PC-3 (cell line): ENCODE measurements around the gene ASH1L. TPM values are rescaled to one million over a fixed set of nuclear protein-coding genes. Genes with fewer than 3 reads are reported as not detected.

Experiments
- ATAC-seq: fragments of 200-7000 bp; cut with Tn5 transposase; 2 replicates; pipeline ENCODE4 v1.9.1; 2020; ENCODE audit warnings: mild to moderate bottlenecking, moderate library complexity
- BruUV-seq: library from RNA; stranded (reverse); fragments of 400-500 nt; replicated peaks from 2 replicates; lab custom pipeline; 2021; lab: Mats Ljungman, UMichigan
- CTCF ChIA-PET: fragments of 300-600 bp; sonication (Branson Sonifier 250); formaldehyde crosslinking; loops from one replicate; lab custom pipeline; 2022; ENCODE audit warnings: antibody characterized with exemption; lab: Charles Lee
- POLR2A ChIA-PET: fragments of 300-600 bp; sonication (Branson Sonifier 250); formaldehyde crosslinking; loops from one replicate; lab custom pipeline; 2022; ENCODE audit warnings: antibody characterized with exemption; ENCODE audit not compliant: unreplicated experiment; lab: Charles Lee
- DNase-seq: peaks from one replicate; pipeline ENCODE4 v3.0.0-alpha.2; 2015
- H2AFZ ChIP-seq: fragments of 300-600 bp; sonication (generic); 2 replicates; pipeline ENCODE4 v1.6.0; 2016; ENCODE audit warnings: antibody characterized with exemption, low read length
- H3F3A ChIP-seq: fragments of 300-600 bp; sonication (generic); one replicate; pipeline ENCODE4 v1.6.0; 2017; ENCODE audit warnings: antibody characterized with exemption, low read length, control low read depth, mild to moderate bottlenecking; ENCODE audit not compliant: unreplicated experiment
- H3K27ac ChIP-seq: fragments of 300-600 bp; sonication (generic); 2 replicates; pipeline ENCODE4 v1.5.1; 2016; ENCODE audit warnings: mild to moderate bottlenecking, low read length
- H3K27me3 ChIP-seq: fragments of 300-600 bp; sonication (generic); 2 replicates; pipeline ENCODE4 v1.6.1; 2016; ENCODE audit warnings: low read length, mixed read lengths
- H3K36me3 ChIP-seq: fragments of 300-600 bp; sonication (generic); 2 replicates; pipeline ENCODE4 v1.6.1; 2016; ENCODE audit warnings: low read depth, mixed run types, low read length, mixed read lengths
- H3K4me1 ChIP-seq: fragments of 300-600 bp; sonication (generic); 2 replicates; pipeline ENCODE4 v1.5.1; 2016; ENCODE audit warnings: low read length; ENCODE audit not compliant: insufficient read depth
- H3K4me2 ChIP-seq: fragments of 300-600 bp; sonication (generic); 2 replicates; pipeline ENCODE4 v1.6.0; 2016; ENCODE audit warnings: low read length
- H3K4me3 ChIP-seq: fragments of 300-600 bp; sonication (generic); 2 replicates; pipeline ENCODE4 v1.5.1; 2016; ENCODE audit warnings: mild to moderate bottlenecking, low read length, mixed read lengths
- H3K79me2 ChIP-seq: fragments of 300-600 bp; sonication (generic); 2 replicates; pipeline ENCODE4 v1.6.1; 2017; ENCODE audit warnings: low read length, mixed read lengths
- H3K9ac ChIP-seq: fragments of 300-600 bp; sonication (generic); 2 replicates; pipeline ENCODE4 v1.6.0; 2016; ENCODE audit warnings: mild to moderate bottlenecking, low read length
- H3K9me2 ChIP-seq: fragments of 300-600 bp; sonication (generic); replicated peaks from 2 replicates; pipeline ENCODE4 v1.6.1; 2016; ENCODE audit warnings: mixed run types, low read length, mixed read lengths
- H3K9me3 ChIP-seq: fragments of 300-600 bp; sonication (generic); 2 replicates; pipeline ENCODE4 v1.6.1; 2016; ENCODE audit warnings: low read length, mixed read lengths
- H4K20me1 ChIP-seq: fragments of 300-600 bp; sonication (generic); 2 replicates; pipeline ENCODE4 v1.6.1; 2016; ENCODE audit warnings: low read length, mixed read lengths
- CTCF ChIP-seq: fragments of 300-600 bp; sonication (generic); conservative IDR thresholded peaks from 2 replicates; pipeline ENCODE4 v1.5.1; 2017; ENCODE audit warnings: antibody characterized with exemption, low read depth, mild to moderate bottlenecking, low read length
- EZH2 ChIP-seq: fragments of 300-600 bp; sonication (generic); IDR thresholded peaks from one replicate; pipeline ENCODE4 v1.6.1; 2017; ENCODE audit warnings: antibody characterized with exemption, mild to moderate bottlenecking, low read length; ENCODE audit not compliant: unreplicated experiment
- EZH2phosphoT487 ChIP-seq: fragments of 300-600 bp; sonication (generic); IDR thresholded peaks from 2 replicates; pipeline ENCODE4 v1.6.1; 2018; ENCODE audit warnings: mild to moderate bottlenecking, antibody characterized with exemption, low read length, borderline replicate concordance
- intact Hi-C: fragments of 100-400 bp; cut with micrococcal nuclease; formaldehyde crosslinking; loops from 2 replicates; pipeline ENCODE4 v1.9.0; 2023
- total RNA-seq: library from RNA; depleted of rRNA; stranded (reverse); fragments of >200 nt; gene quantifications from 2 replicates; pipeline ENCODE4 v1.2.3, GENCODE V29; 2014

Gene ASH1L
- total RNA-seq, 1 experiment from 2014 or later = 27.6 TPM

- CTCF ChIA-PET = no interaction called here
Measured at GRCh38 chr1:155522069-155522468, 40.5 kb downstream of the ASH1L start.

GRCh38 chr1:155518484-155518883 is 44.1 kb downstream of the ASH1L start:
- intact Hi-C loops = no loop called here
- no peak overlapping the region for H2AFZ ChIP-seq
- no peaks in the 10 kb centered on the region for H3F3A ChIP-seq
- H4K20me1 ChIP-seq = peaks cover 13% of the 10 kb centered on the region; the same call in 1 of the 2 replicates
- no peak overlapping the region for H3K9ac ChIP-seq
- ATAC-seq (no peak), DNase-seq (no peak)
- peaks cover 73% of the 10 kb centered on the region for H3K79me2 ChIP-seq
- H3K27me3 ChIP-seq = no peaks in the 10 kb centered on the region
- no peaks in the 10 kb centered on the region for H3K4me1 ChIP-seq
- H3K9me3 ChIP-seq = no peaks in the 10 kb centered on the region
- no peak overlapping the region for H3K27ac ChIP-seq
- H3K9me2 ChIP-seq = no peaks in the 10 kb centered on the region
- ChIA-PET CTCF (no interaction called here), POLR2A (no interaction called here)
- no peak overlapping the region for H3K4me3 ChIP-seq
- no peak overlapping the region for H3K4me2 ChIP-seq
- H3K36me3 ChIP-seq = peaks cover 3% of the 10 kb centered on the region; the same call in 1 of the 2 replicates
- no TSS peak for BruUV-seq
- TF ChIP-seq CTCF = no peak
- no peak for TF ChIP-seq EZH2
- no peak for TF ChIP-seq EZH2phosphoT487

More at GRCh38 chr1:155522069-155522468, 40.5 kb downstream of the ASH1L start:
- Histone ChIP-seq H4K20me1 (0 out of 2 replicates have a peak, but pooled peaks cover 9% of the 10 kb centered on the region), H3K27me3 (no peaks in the 10 kb centered on the region), H2AFZ (no peak overlapping the region), H3K36me3 (peaks cover 3% of the 10 kb centered on the region; the same call in 1 of the 2 replicates), H3K9ac (no peak overlapping the region), H3K4me3 (no peak overlapping the region), H3K9me3 (no peaks in the 10 kb centered on the region), H3K4me2 (no peak overlapping the region), H3F3A (no peaks in the 10 kb centered on the region), H3K4me1 (no peaks in the 10 kb centered on the region), H3K27ac (no peak overlapping the region), H3K79me2 (peaks cover 81% of the 10 kb centered on the region), H3K9me2 (no peaks in the 10 kb centered on the region)
- POLR2A ChIA-PET = no interaction called here
- intact Hi-C loops = no loop called here
- no TSS peak for BruUV-seq
- ATAC-seq (0 out of 2 replicates have a peak, but pooled peaks have one; percentile 15), DNase-seq (no peak)
- TF ChIP-seq CTCF (no peak), EZH2 (no peak), EZH2phosphoT487 (no peak)

GRCh38 chr1:155514582-155515187 is 47.9 kb downstream of the ASH1L start:
- no peaks in the 10 kb centered on the region for H3K9me3 ChIP-seq
- intact Hi-C loops = no loop called here
- ATAC-seq (no peak), DNase-seq (no peak)
- H3K27ac ChIP-seq = no peak overlapping the region
- no peak overlapping the region for H2AFZ ChIP-seq
- TF ChIP-seq EZH2 (no peak), CTCF (no peak), EZH2phosphoT487 (no peak)
- peaks cover 3% of the 10 kb centered on the region; the same call in 1 of the 2 replicates for H3K36me3 ChIP-seq
- BruUV-seq = no TSS peak
- H3K4me2 ChIP-seq = no peak overlapping the region
- H3K9ac ChIP-seq = no peak overlapping the region
- H3F3A ChIP-seq = no peaks in the 10 kb centered on the region
- no peaks in the 10 kb centered on the region for H3K9me2 ChIP-seq
- H3K27me3 ChIP-seq = no peaks in the 10 kb centered on the region
- no peak overlapping the region for H3K4me3 ChIP-seq
- peaks cover 71% of the 10 kb centered on the region for H3K79me2 ChIP-seq
- no peaks in the 10 kb centered on the region for H3K4me1 ChIP-seq
- ChIA-PET CTCF (no interaction called here), POLR2A (no interaction called here)
- H4K20me1 ChIP-seq = peaks cover 4% of the 10 kb centered on the region; the same call in 1 of the 2 replicates
